ENCODE measurements around the gene AGPAT3. TPM values are rescaled to one million over a fixed set of nuclear protein-coding genes. Genes with fewer than 3 reads are reported as not detected.
"Not testable (repeated sequence)": the region's sequence is repeated elsewhere in the genome, so short reads cannot be mapped to it uniquely, and the experiment has no call there.

The AGPAT3 gene
- total RNA-seq, 1 donor from 2014 or later: 57.7 TPM

- Mint-ChIP-seq H3K27ac (no peak overlapping the region), H3K4me3 (no peak overlapping the region), H3K36me3 (ENCODE audit: low read depth) (no peaks in the 10 kb centered on the region), H3K4me1 (peaks cover 6% of the 10 kb centered on the region), H3K9me3 (peaks cover 6% of the 10 kb centered on the region), H3K27me3 (peaks cover 2% of the 10 kb centered on the region)
- CTCF ChIA-PET: no interaction called here
- ATAC-seq (ENCODE audit: low read depth) (no peak), DNase-seq (no peak)
- TF ChIP-seq CTCF (IDR thresholded peaks at IDR 0.05): no peak
- intact Hi-C loops (cut with micrococcal nuclease): loop anchor here (10.0 kb wide), 1 partner anchor 486 kb away; the partner anchor contains the start of gene PFKL
- POLR2A ChIA-PET: interaction anchor here (0.6 to 1.0 kb wide), 4 partner anchors 9 to 473 kb away, joined by 3 to 6 read pairs (median 4); no protein-coding TSS in a partner anchor
Measured at GRCh38 chr21:43818685-43819084, 46.3 kb upstream of the AGPAT3 start.

DNA sequence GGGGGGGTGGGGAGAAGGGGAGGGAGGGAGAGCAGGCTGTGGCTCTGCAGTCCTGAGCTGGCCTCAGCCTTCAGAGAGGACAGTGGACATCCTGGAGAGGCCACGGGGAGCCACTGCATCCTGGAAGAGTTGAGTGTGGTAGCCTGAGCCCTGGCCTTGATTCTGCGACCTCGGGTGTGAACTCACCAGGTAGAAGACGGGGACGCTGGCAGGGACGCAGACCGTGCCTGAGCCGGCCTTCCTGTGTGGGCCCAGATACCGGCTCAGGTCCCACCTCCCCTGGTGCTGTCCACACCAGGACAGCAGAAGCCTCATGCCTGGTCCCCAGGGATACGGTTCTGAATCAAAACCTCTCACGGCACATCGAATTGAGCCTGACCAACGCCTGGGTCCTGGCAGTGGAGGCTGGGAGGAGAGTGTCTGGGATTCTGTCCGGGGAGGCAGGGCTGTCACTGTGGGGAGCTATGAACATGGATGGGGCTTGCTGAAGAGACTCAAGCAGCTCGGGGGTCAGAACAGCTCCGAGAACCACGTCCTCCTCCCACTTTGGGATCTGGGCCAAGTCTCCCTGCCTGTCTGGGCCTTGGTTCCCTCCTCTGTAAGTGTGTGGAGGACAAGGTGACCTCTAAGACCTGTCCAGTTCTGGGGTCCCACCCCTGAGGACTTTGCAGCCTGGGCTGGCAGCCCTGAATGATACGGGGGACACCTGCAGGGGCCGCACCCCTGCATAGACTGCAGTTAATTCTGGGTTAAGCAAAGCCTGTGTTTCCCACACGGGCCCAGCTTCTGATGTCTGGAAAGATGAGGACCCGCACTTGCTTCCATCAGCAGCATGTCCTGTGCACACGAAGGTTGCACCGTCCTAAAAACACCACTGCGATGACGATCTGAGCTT is 45.3 kb upstream of the AGPAT3 start:
- Mint-ChIP-seq H3K27ac (no peak overlapping the region), H3K9me3 (peaks cover 6% of the 10 kb centered on the region), H3K27me3 (peaks cover 2% of the 10 kb centered on the region), H3K4me1 (peaks cover 4% of the 10 kb centered on the region), H3K4me3 (no peak overlapping the region), H3K36me3 (ENCODE audit: low read depth) (no peaks in the 10 kb centered on the region)
- no peak for TF ChIP-seq CTCF (IDR thresholded peaks at IDR 0.05)
- POLR2A ChIA-PET: interaction anchor here (1.0 kb wide), 1 partner anchor 37 kb away, joined by 3 read pairs; no protein-coding TSS in a partner anchor
- CTCF ChIA-PET: no interaction called here
- no peak for ATAC-seq (ENCODE audit: low read depth)
- intact Hi-C loops (cut with micrococcal nuclease): loop anchor here (10.0 kb wide), 1 partner anchor 485 kb away; the partner anchor contains the start of gene PFKL
- no peak for DNase-seq

GRCh38 chr21:43820466-43820865 is 44.6 kb upstream of the AGPAT3 start:
- Mint-ChIP-seq H3K4me3 (no peak overlapping the region), H3K27ac (no peak overlapping the region), H3K27me3 (peaks cover 2% of the 10 kb centered on the region), H3K9me3 (peaks cover 6% of the 10 kb centered on the region), H3K36me3 (ENCODE audit: low read depth) (no peaks in the 10 kb centered on the region), H3K4me1 (peaks cover 3% of the 10 kb centered on the region)
- intact Hi-C loops (cut with micrococcal nuclease): no loop called here
- no peak for DNase-seq
- ATAC-seq (ENCODE audit: low read depth): no peak
- CTCF ChIA-PET: no interaction called here
- POLR2A ChIA-PET: no interaction called here
- no peak for TF ChIP-seq CTCF (IDR thresholded peaks at IDR 0.05)

GRCh38 chr21:43822166-43822565 is 42.9 kb upstream of the AGPAT3 start:
- CTCF ChIA-PET; intact Hi-C loops (cut with micrococcal nuclease); DNase-seq; H3K9me3 Mint-ChIP-seq; H3K4me3 Mint-ChIP-seq; H3K27ac Mint-ChIP-seq; H3K4me1 Mint-ChIP-seq; H3K36me3 Mint-ChIP-seq (ENCODE audit: low read depth); H3K27me3 Mint-ChIP-seq; ATAC-seq (ENCODE audit: low read depth); POLR2A ChIA-PET: not testable (repeated sequence)

- H3K36me3 Mint-ChIP-seq (ENCODE audit: low read depth); ATAC-seq (ENCODE audit: low read depth); H3K27ac Mint-ChIP-seq; DNase-seq; H3K27me3 Mint-ChIP-seq; H3K4me3 Mint-ChIP-seq; POLR2A ChIA-PET; intact Hi-C loops (cut with micrococcal nuclease); H3K9me3 Mint-ChIP-seq; H3K4me1 Mint-ChIP-seq: not testable (repeated sequence)
- CTCF ChIA-PET: interaction anchor here (0.7 kb wide), 1 partner anchor 446 kb away, joined by 3 read pairs; no protein-coding TSS in a partner anchor
Measured at GRCh38 chr21:43822741-43823140, 42.3 kb upstream of the AGPAT3 start.

Data from activated B cell treated with CpG ODN at 0.5 μM for 24 hours (primary cell).